WTC11 (cell line): ENCODE results near the gene TBC1D1. TPM values are rescaled to one million over a fixed set of nuclear protein-coding genes. Genes with fewer than 3 reads are reported as not detected.

Source experiments
- ATAC-seq: fragments of 200-7000 bp; cut with Tn5 transposase; 2 replicates; pipeline ENCODE4 v1.10.0; 2021; ENCODE audit warnings: mild to moderate bottlenecking, moderate library complexity
- CTCF ChIA-PET: fragments of 300-600 bp; sonication (Branson Sonifier 250); formaldehyde crosslinking; loops from one replicate; lab custom pipeline; 2021; ENCODE audit warnings: antibody characterized with exemption; lab: Charles Lee
- POLR2A ChIA-PET: fragments of 350-600 bp; sonication (Branson Sonifier 250); formaldehyde crosslinking; loops from one replicate; lab custom pipeline; 2021; ENCODE audit warnings: antibody characterized with exemption; lab: Charles Lee
- DNase-seq: peaks from one replicate; pipeline ENCODE4 v3.0.0; 2021; ENCODE audit warnings: low spot score
- H3K27ac Mint-ChIP-seq: 2 replicates; pipeline ENCODE4 v1.8.0; 2021; ENCODE audit warnings: mixed read lengths
- H3K27me3 Mint-ChIP-seq: 2 replicates; pipeline ENCODE4 v1.8.0; 2021; ENCODE audit warnings: low read depth, mild to moderate bottlenecking, moderate library complexity, mixed read lengths
- H3K36me3 Mint-ChIP-seq: 2 replicates; pipeline ENCODE4 v1.8.0; 2021; ENCODE audit warnings: mixed read lengths
- H3K4me1 Mint-ChIP-seq: 2 replicates; pipeline ENCODE4 v1.8.0; 2022; ENCODE audit warnings: mixed read lengths
- H3K4me3 Mint-ChIP-seq: 2 replicates; pipeline ENCODE4 v1.8.0; 2021; ENCODE audit warnings: mild to moderate bottlenecking, moderate library complexity, mixed read lengths
- H3K9me3 Mint-ChIP-seq: 2 replicates; pipeline ENCODE4 v1.8.0; 2021; ENCODE audit warnings: mixed read lengths
- ATF6 ChIP-seq: sonication (generic); formaldehyde crosslinking; IDR thresholded peaks from 2 replicates; pipeline ENCODE4 v1.8.1; 2023; ENCODE audit warnings: mild to moderate bottlenecking, missing genetic modification reagents
- CBFB ChIP-seq: sonication (generic); formaldehyde crosslinking; IDR thresholded peaks from 2 replicates; pipeline ENCODE4 v1.8.1; 2022; ENCODE audit warnings: mild to moderate bottlenecking, low read depth, missing genetic modification reagents
- ELF4 ChIP-seq: sonication (generic); formaldehyde crosslinking; IDR thresholded peaks from 2 replicates; pipeline ENCODE4 v1.8.1; 2022; ENCODE audit warnings: low read depth, mild to moderate bottlenecking, moderate library complexity, missing genetic modification reagents
- ESRRA ChIP-seq: sonication (generic); formaldehyde crosslinking; IDR thresholded peaks from 2 replicates; pipeline ENCODE4 v1.8.1; 2022; ENCODE audit warnings: mild to moderate bottlenecking, missing genetic modification reagents, borderline replicate concordance
- ETV6 ChIP-seq: sonication (generic); formaldehyde crosslinking; IDR thresholded peaks from 2 replicates; pipeline ENCODE4 v1.8.1; 2022; ENCODE audit warnings: mild to moderate bottlenecking, missing genetic modification reagents
- GTF2I ChIP-seq: fragments of 250-450 bp; sonication (Bioruptor Pico); conservative IDR thresholded peaks from 2 replicates; pipeline ENCODE4 v1.4.0; 2021; ENCODE audit warnings: mild to moderate bottlenecking
- HMGA2 ChIP-seq: fragments of 250-450 bp; sonication (Bioruptor Pico); IDR thresholded peaks from 2 replicates; pipeline ENCODE4 v1.4.0; 2021; ENCODE audit warnings: mild to moderate bottlenecking, moderate library complexity
- JAZF1 ChIP-seq: fragments of 250-450 bp; sonication (Bioruptor Pico); IDR thresholded peaks from 2 replicates; pipeline ENCODE4 v1.9.0; 2021; ENCODE audit warnings: moderate library complexity, mild to moderate bottlenecking, inconsistent platforms
- NFATC4 ChIP-seq: fragments of 250-450 bp; sonication (Bioruptor Pico); IDR thresholded peaks from 2 replicates; pipeline ENCODE4 v1.9.0; 2021; ENCODE audit warnings: mild to moderate bottlenecking
- NFE2L1 ChIP-seq: sonication (generic); formaldehyde crosslinking; IDR thresholded peaks from 2 replicates; pipeline ENCODE4 v1.8.1; 2023; ENCODE audit warnings: missing genetic modification reagents
- NR2C2 ChIP-seq: sonication (generic); formaldehyde crosslinking; IDR thresholded peaks from 2 replicates; pipeline ENCODE4 v1.8.0; 2022; ENCODE audit warnings: mild to moderate bottlenecking, missing genetic modification reagents
- NR3C1 ChIP-seq: sonication (generic); formaldehyde crosslinking; conservative IDR thresholded peaks from 2 replicates; pipeline ENCODE4 v1.8.1; 2023; ENCODE audit warnings: low read depth, mild to moderate bottlenecking, missing genetic modification reagents
- PRRX2 ChIP-seq: fragments of 250-450 bp; sonication (Bioruptor Pico); IDR thresholded peaks from 2 replicates; pipeline ENCODE4 v1.8.0; 2021; ENCODE audit warnings: mild to moderate bottlenecking
- RELA ChIP-seq: sonication (generic); formaldehyde crosslinking; IDR thresholded peaks from 2 replicates; pipeline ENCODE4 v1.8.1; 2022; ENCODE audit warnings: missing genetic modification reagents, mild to moderate bottlenecking, borderline replicate concordance
- RORB ChIP-seq: fragments of 250-450 bp; sonication (Bioruptor Pico); IDR thresholded peaks from 2 replicates; pipeline ENCODE4 v1.9.0; 2021; ENCODE audit warnings: mild to moderate bottlenecking
- TCF7 ChIP-seq: sonication (generic); formaldehyde crosslinking; IDR thresholded peaks from 2 replicates; pipeline ENCODE4 v1.8.0; 2022; ENCODE audit warnings: mild to moderate bottlenecking, low read depth, missing genetic modification reagents, moderate library complexity
- TEAD4 ChIP-seq: sonication (generic); formaldehyde crosslinking; IDR thresholded peaks from 2 replicates; pipeline ENCODE4 v1.8.0; 2022; ENCODE audit warnings: mild to moderate bottlenecking, missing genetic modification reagents
- ZBTB21 ChIP-seq: sonication (generic); formaldehyde crosslinking; IDR thresholded peaks from 2 replicates; pipeline ENCODE4 v1.8.1; 2023; ENCODE audit warnings: mild to moderate bottlenecking, missing genetic modification reagents, borderline replicate concordance
- ZBTB43 ChIP-seq: sonication (generic); formaldehyde crosslinking; IDR thresholded peaks from 2 replicates; pipeline ENCODE4 v1.8.1; 2023; ENCODE audit warnings: mild to moderate bottlenecking, missing genetic modification reagents
- ZNF138 ChIP-seq: sonication (generic); formaldehyde crosslinking; conservative IDR thresholded peaks from 2 replicates; pipeline ENCODE4 v1.8.1; 2022; ENCODE audit warnings: mild to moderate bottlenecking, moderate library complexity, missing genetic modification reagents
- ZNF219 ChIP-seq: sonication (generic); formaldehyde crosslinking; IDR thresholded peaks from 2 replicates; pipeline ENCODE4 v1.8.0; 2023; ENCODE audit warnings: missing genetic modification reagents, mild to moderate bottlenecking, borderline replicate concordance
- ZNF317 ChIP-seq: sonication (generic); formaldehyde crosslinking; IDR thresholded peaks from 2 replicates; pipeline ENCODE4 v1.8.1; 2023; ENCODE audit warnings: low read depth, mild to moderate bottlenecking, moderate library complexity, missing genetic modification reagents, borderline replicate concordance
- ZNF423 ChIP-seq: fragments of 250-450 bp; sonication (Bioruptor Pico); IDR thresholded peaks from 2 replicates; pipeline ENCODE4 v2.1.2; 2022; ENCODE audit warnings: mild to moderate bottlenecking, moderate library complexity
- ZNF512 ChIP-seq: sonication (generic); formaldehyde crosslinking; IDR thresholded peaks from 2 replicates; pipeline ENCODE4 v1.8.1; 2022; ENCODE audit warnings: missing genetic modification reagents, borderline replicate concordance
- total RNA-seq: library from RNA; stranded (reverse); gene quantifications from 3 replicates; pipeline ENCODE4 v1.2.3, GENCODE V29; 2021
- TF ChIP-seq, protein P1 (sequence below): fragments of 250-450 bp; sonication (Bioruptor Pico); IDR thresholded peaks from 2 replicates; pipeline ENCODE4 v1.9.0; 2021; ENCODE audit warnings: mild to moderate bottlenecking
- TF ChIP-seq, protein P2 (sequence below): fragments of 250-450 bp; sonication (Bioruptor Pico); conservative IDR thresholded peaks from 2 replicates; pipeline ENCODE4 v1.9.0; 2021; ENCODE audit warnings: mild to moderate bottlenecking
- TF ChIP-seq, protein P3 (sequence below): sonication (generic); formaldehyde crosslinking; IDR thresholded peaks from 2 replicates; pipeline ENCODE4 v1.8.0; 2022; ENCODE audit warnings: mild to moderate bottlenecking, missing genetic modification reagents

TBC1D1 gene
- total RNA-seq, 1 experiment from 2014 or later, result 134 TPM

- no peak for DNase-seq
- no peaks in the 10 kb centered on the region; the same call in 1 of the 2 replicates for H3K27me3 Mint-ChIP-seq
- no peaks in the 10 kb centered on the region for H3K36me3 Mint-ChIP-seq
- CTCF ChIA-PET, result interaction anchor here (1.3 kb wide), 1 partner anchor 21 kb away, joined by 4 read pairs; no protein-coding TSS in a partner anchor
- POLR2A ChIA-PET, result no interaction called here
- H3K4me3 Mint-ChIP-seq, result no peak overlapping the region
- TF ChIP-seq NFE2L1 (CRISPR knock-in tag), result no peak
- no peak for TF ChIP-seq ESRRA (CRISPR knock-in tag)
- no peak for TF ChIP-seq ETV6 (CRISPR knock-in tag)
- no peak for TF ChIP-seq ZNF512 (CRISPR knock-in tag)
- TF ChIP-seq, protein P1, sequence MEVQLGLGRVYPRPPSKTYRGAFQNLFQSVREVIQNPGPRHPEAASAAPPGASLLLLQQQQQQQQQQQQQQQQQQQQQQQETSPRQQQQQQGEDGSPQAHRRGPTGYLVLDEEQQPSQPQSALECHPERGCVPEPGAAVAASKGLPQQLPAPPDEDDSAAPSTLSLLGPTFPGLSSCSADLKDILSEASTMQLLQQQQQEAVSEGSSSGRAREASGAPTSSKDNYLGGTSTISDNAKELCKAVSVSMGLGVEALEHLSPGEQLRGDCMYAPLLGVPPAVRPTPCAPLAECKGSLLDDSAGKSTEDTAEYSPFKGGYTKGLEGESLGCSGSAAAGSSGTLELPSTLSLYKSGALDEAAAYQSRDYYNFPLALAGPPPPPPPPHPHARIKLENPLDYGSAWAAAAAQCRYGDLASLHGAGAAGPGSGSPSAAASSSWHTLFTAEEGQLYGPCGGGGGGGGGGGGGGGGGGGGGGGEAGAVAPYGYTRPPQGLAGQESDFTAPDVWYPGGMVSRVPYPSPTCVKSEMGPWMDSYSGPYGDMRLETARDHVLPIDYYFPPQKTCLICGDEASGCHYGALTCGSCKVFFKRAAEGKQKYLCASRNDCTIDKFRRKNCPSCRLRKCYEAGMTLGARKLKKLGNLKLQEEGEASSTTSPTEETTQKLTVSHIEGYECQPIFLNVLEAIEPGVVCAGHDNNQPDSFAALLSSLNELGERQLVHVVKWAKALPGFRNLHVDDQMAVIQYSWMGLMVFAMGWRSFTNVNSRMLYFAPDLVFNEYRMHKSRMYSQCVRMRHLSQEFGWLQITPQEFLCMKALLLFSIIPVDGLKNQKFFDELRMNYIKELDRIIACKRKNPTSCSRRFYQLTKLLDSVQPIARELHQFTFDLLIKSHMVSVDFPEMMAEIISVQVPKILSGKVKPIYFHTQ, result no peak
- TF ChIP-seq JAZF1 (CRISPR knock-in tag), result no peak
- TF ChIP-seq, protein P2, sequence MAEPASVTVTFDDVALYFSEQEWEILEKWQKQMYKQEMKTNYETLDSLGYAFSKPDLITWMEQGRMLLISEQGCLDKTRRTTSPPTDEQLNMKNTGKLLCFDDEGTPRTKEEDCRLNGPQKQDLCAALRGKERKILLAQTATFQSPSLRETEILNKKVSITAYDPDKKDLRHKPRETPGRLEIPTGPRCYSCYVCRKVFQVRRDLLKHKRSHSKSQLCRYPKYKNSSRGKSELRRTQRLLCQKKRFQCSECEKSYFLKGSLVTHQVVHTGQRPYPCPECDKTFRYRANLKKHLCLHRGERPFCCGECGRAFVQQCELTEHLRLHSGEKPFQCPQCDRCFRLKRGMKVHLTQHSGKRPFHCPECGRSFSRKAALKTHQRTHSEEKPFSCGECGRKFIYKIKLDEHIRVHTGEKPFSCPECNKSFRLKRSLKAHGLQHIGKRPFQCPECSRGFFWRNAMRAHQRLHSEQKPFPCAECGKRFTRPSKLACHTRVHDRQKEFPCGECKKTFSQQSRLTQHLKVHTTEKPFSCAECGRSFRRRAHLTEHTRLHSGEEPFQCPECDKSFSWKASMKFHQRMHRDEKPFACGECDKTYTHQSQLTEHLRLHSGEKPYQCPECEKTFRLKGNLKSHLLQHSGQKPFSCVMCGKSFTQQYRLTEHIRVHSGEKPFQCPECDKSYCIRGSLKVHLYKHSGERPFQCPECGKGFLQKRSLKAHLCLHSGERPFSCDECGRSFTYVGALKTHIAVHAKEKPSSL (CRISPR knock-in tag), result no peak
- no peak for TF ChIP-seq TCF7 (CRISPR knock-in tag)
- TF ChIP-seq ZNF423, result no peak
- TF ChIP-seq PRRX2 (CRISPR knock-in tag), result no peak
- no peak for TF ChIP-seq NR3C1 (CRISPR knock-in tag)
- TF ChIP-seq ZNF317 (CRISPR knock-in tag), result no peak
- no peak for TF ChIP-seq ATF6
- no peak for ATAC-seq
- H3K4me1 Mint-ChIP-seq, result peaks cover 17% of the 10 kb centered on the region
- H3K27ac Mint-ChIP-seq, result no peak overlapping the region
- H3K9me3 Mint-ChIP-seq, result no peaks in the 10 kb centered on the region
Measured at GRCh38 chr4:38152305-38152704, 261.4 kb downstream of the TBC1D1 start.

GRCh38 chr4:38152721-38153386, 262.0 kb downstream of the TBC1D1 start:
- ChIA-PET CTCF (interaction anchor here (1.3 kb wide), 1 partner anchor 21 kb away, joined by 4 read pairs; no protein-coding TSS in a partner anchor), POLR2A (no interaction called here)
- Mint-ChIP-seq H3K27me3 (no peaks in the 10 kb centered on the region; the same call in 1 of the 2 replicates), H3K4me1 (peaks cover 20% of the 10 kb centered on the region), H3K4me3 (no peak overlapping the region), H3K27ac (no peak overlapping the region), H3K36me3 (no peaks in the 10 kb centered on the region), H3K9me3 (no peaks in the 10 kb centered on the region)
- no peak for ATAC-seq
- no peak for DNase-seq
- TF ChIP-seq RELA (CRISPR knock-in tag), result no peak
- TF ChIP-seq ELF4, result no peak
- no peak for TF ChIP-seq RORB (CRISPR knock-in tag)
- TF ChIP-seq CBFB, result no peak
- TF ChIP-seq ZBTB43 (CRISPR knock-in tag), result no peak
- no peak for TF ChIP-seq ZNF138 (CRISPR knock-in tag)
- TF ChIP-seq HMGA2 (CRISPR knock-in tag), result no peak
- no peak for TF ChIP-seq TEAD4
- TF ChIP-seq, protein P3, sequence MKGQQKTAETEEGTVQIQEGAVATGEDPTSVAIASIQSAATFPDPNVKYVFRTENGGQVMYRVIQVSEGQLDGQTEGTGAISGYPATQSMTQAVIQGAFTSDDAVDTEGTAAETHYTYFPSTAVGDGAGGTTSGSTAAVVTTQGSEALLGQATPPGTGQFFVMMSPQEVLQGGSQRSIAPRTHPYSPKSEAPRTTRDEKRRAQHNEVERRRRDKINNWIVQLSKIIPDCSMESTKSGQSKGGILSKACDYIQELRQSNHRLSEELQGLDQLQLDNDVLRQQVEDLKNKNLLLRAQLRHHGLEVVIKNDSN (CRISPR knock-in tag), result no peak
- TF ChIP-seq ZBTB21 (CRISPR knock-in tag), result no peak
- no peak for TF ChIP-seq ZNF219
- no peak for TF ChIP-seq NR2C2 (CRISPR knock-in tag)
- no peak for TF ChIP-seq NFATC4 (CRISPR knock-in tag)
- no peak for TF ChIP-seq GTF2I (CRISPR knock-in tag)
